ENCODE results near the gene KRTCAP2. TPM values are rescaled to one million over a fixed set of nuclear protein-coding genes. Genes with fewer than 3 reads are reported as not detected.

The KRTCAP2 gene
- total RNA-seq, 2 donors from 2014 or later, result 149 to 223 TPM

GRCh38 chr1:155134880-155135414, 38.2 kb downstream of the KRTCAP2 start:
- Mint-ChIP-seq H3K36me3 (peaks cover 4% of the 10 kb centered on the region), H3K4me3 (peak overlapping the region; percentile 100), H3K27me3 (peaks cover 0 to 3% of the 10 kb centered on the region in 2 donors), H3K4me1 (ENCODE audit: low read depth in 2 of 2) (peaks cover 35% of the 10 kb centered on the region in 2 donors), H3K27ac (peak overlapping the region; percentile 97 to 98), H3K9me3 (no peaks in the 10 kb centered on the region)
- ATAC-seq (peak; percentile 34 to 46), DNase-seq (ENCODE audit: low spot score) (peak; percentile 71)

- Mint-ChIP-seq H3K36me3 (peaks cover 4% of the 10 kb centered on the region), H3K4me1 (ENCODE audit: low read depth in 2 of 2) (peaks cover 35% of the 10 kb centered on the region in 2 donors), H3K27me3 (peaks cover 5 to 7% of the 10 kb centered on the region in 2 donors), H3K4me3 (peak overlapping the region; percentile 100), H3K27ac (peak overlapping the region in 1 of 2 donors; percentile 97), H3K9me3 (no peaks in the 10 kb centered on the region)
- DNase-seq (ENCODE audit: low spot score) (no peak), ATAC-seq (no peak)
Observed at GRCh38 chr1:155134322-155134721, 38.8 kb downstream of the KRTCAP2 start.

GRCh38 chr1:155133799-155134281, 39.3 kb downstream of the KRTCAP2 start:
- Mint-ChIP-seq H3K4me1 (ENCODE audit: low read depth in 2 of 2) (peaks cover 35 to 37% of the 10 kb centered on the region in 2 donors), H3K27me3 (peaks cover 6 to 7% of the 10 kb centered on the region in 2 donors), H3K4me3 (peak overlapping the region; percentile 100), H3K36me3 (peaks cover 4% of the 10 kb centered on the region), H3K9me3 (no peaks in the 10 kb centered on the region), H3K27ac (peak overlapping the region in 1 of 2 donors; percentile 97)
- ATAC-seq, result no peak
- DNase-seq (ENCODE audit: low spot score), result no peak

GRCh38 chr1:155131856-155132255, 41.2 kb downstream of the KRTCAP2 start:
- no peaks in the 10 kb centered on the region for H3K9me3 Mint-ChIP-seq
- no peaks in the 10 kb centered on the region for H3K36me3 Mint-ChIP-seq
- ATAC-seq, result no peak
- peaks cover 35% of the 10 kb centered on the region in 2 donors for H3K4me1 Mint-ChIP-seq (ENCODE audit: low read depth in 2 of 2)
- peaks cover 16 to 19% of the 10 kb centered on the region in 2 donors for H3K27me3 Mint-ChIP-seq
- DNase-seq (ENCODE audit: low spot score), result no peak
- H3K27ac Mint-ChIP-seq, result peak overlapping the region in 1 of 2 donors; percentile 7
- no peak overlapping the region for H3K4me3 Mint-ChIP-seq

- no peak for ATAC-seq
- H3K4me1 Mint-ChIP-seq (ENCODE audit: low read depth in 2 of 2), result peaks cover 36 to 37% of the 10 kb centered on the region in 2 donors
- no peaks in the 10 kb centered on the region for H3K9me3 Mint-ChIP-seq
- no peaks in the 10 kb centered on the region for H3K36me3 Mint-ChIP-seq
- DNase-seq (ENCODE audit: low spot score), result no peak
- no peak overlapping the region for H3K4me3 Mint-ChIP-seq
- H3K27ac Mint-ChIP-seq, result peak overlapping the region in 1 of 2 donors; percentile 7
- H3K27me3 Mint-ChIP-seq, result peaks cover 18 to 23% of the 10 kb centered on the region in 2 donors
Observed at GRCh38 chr1:155131285-155131684, 41.8 kb downstream of the KRTCAP2 start.

- Mint-ChIP-seq H3K27ac (no peak overlapping the region), H3K4me1 (ENCODE audit: low read depth in 2 of 2) (peaks cover 29 to 31% of the 10 kb centered on the region in 2 donors), H3K36me3 (no peaks in the 10 kb centered on the region), H3K27me3 (peaks cover 21 to 23% of the 10 kb centered on the region in 2 donors), H3K4me3 (no peak overlapping the region), H3K9me3 (no peaks in the 10 kb centered on the region)
- ATAC-seq (no peak), DNase-seq (ENCODE audit: low spot score) (no peak)
Observed at GRCh38 chr1:155130272-155131006, 42.7 kb downstream of the KRTCAP2 start.

- Mint-ChIP-seq H3K27ac (peak overlapping the region in 1 of 2 donors; percentile 12), H3K27me3 (peaks cover 21 to 23% of the 10 kb centered on the region in 2 donors), H3K4me3 (peak overlapping the region; percentile 90), H3K36me3 (no peaks in the 10 kb centered on the region), H3K4me1 (ENCODE audit: low read depth in 2 of 2) (peaks cover 22% of the 10 kb centered on the region in 2 donors), H3K9me3 (no peaks in the 10 kb centered on the region)
- no peak for ATAC-seq
- no peak for DNase-seq (ENCODE audit: low spot score)
Observed at GRCh38 chr1:155128755-155129473, 44.2 kb downstream of the KRTCAP2 start.

GRCh38 chr1:155127967-155128754, 44.9 kb downstream of the KRTCAP2 start:
- H3K4me1 Mint-ChIP-seq (ENCODE audit: low read depth in 2 of 2), result peaks cover 22% of the 10 kb centered on the region in 2 donors
- ATAC-seq (no peak), DNase-seq (ENCODE audit: low spot score) (no peak)
- no peaks in the 10 kb centered on the region for H3K36me3 Mint-ChIP-seq
- peak overlapping the region in 1 of 2 donors; percentile 12 for H3K27ac Mint-ChIP-seq
- H3K27me3 Mint-ChIP-seq, result peaks cover 21 to 23% of the 10 kb centered on the region in 2 donors
- no peaks in the 10 kb centered on the region for H3K9me3 Mint-ChIP-seq
- H3K4me3 Mint-ChIP-seq, result peak overlapping the region; percentile 90

GRCh38 chr1:155127105-155127966, 45.8 kb downstream of the KRTCAP2 start, which contains the start of gene EFNA1:
TSS of gene EFNA1 (plus strand) at chr1:155127876. CDS start at chr1:155127978, 102 bp downstream.
- Mint-ChIP-seq H3K27ac (peak within 1 kb of the TSS in 1 of 2 donors; percentile 12), H3K4me1 (ENCODE audit: low read depth in 2 of 2) (peaks cover 22% of the 10 kb centered on the region in 2 donors), H3K9me3 (no peaks in the 10 kb centered on the region), H3K36me3 (no peaks in the 10 kb centered on the region), H3K4me3 (peak within 1 kb of the TSS; percentile 90), H3K27me3 (peaks cover 21 to 23% of the 10 kb centered on the region in 2 donors)
- ATAC-seq, result peak; percentile 66 to 77
- DNase-seq (ENCODE audit: low spot score), result no peak

- Mint-ChIP-seq H3K27me3 (peaks cover 21 to 23% of the 10 kb centered on the region in 2 donors), H3K9me3 (no peaks in the 10 kb centered on the region), H3K27ac (no peak overlapping the region), H3K36me3 (no peaks in the 10 kb centered on the region), H3K4me1 (ENCODE audit: low read depth in 2 of 2) (peaks cover 22% of the 10 kb centered on the region in 2 donors), H3K4me3 (peak overlapping the region; percentile 90)
- no peak for DNase-seq (ENCODE audit: low spot score)
- ATAC-seq, result peak; percentile 66 to 79
Observed at GRCh38 chr1:155126556-155127104, 46.5 kb downstream of the KRTCAP2 start.

- H3K27ac Mint-ChIP-seq, result no peak overlapping the region
- peaks cover 22% of the 10 kb centered on the region in 2 donors for H3K4me1 Mint-ChIP-seq (ENCODE audit: low read depth in 2 of 2)
- no peaks in the 10 kb centered on the region for H3K36me3 Mint-ChIP-seq
- no peak for ATAC-seq
- H3K4me3 Mint-ChIP-seq, result no peak overlapping the region
- DNase-seq (ENCODE audit: low spot score), result no peak
- H3K9me3 Mint-ChIP-seq, result no peaks in the 10 kb centered on the region
- peaks cover 23 to 24% of the 10 kb centered on the region in 2 donors for H3K27me3 Mint-ChIP-seq
Observed at GRCh38 chr1:155125946-155126555, 47.1 kb downstream of the KRTCAP2 start.

- H3K4me1 Mint-ChIP-seq (ENCODE audit: low read depth in 2 of 2), result peaks cover 22% of the 10 kb centered on the region in 2 donors
- H3K36me3 Mint-ChIP-seq, result no peaks in the 10 kb centered on the region
- DNase-seq (ENCODE audit: low spot score) (no peak), ATAC-seq (no peak)
- H3K4me3 Mint-ChIP-seq, result no peak overlapping the region
- peaks cover 23% of the 10 kb centered on the region in 2 donors for H3K27me3 Mint-ChIP-seq
- no peak overlapping the region for H3K27ac Mint-ChIP-seq
- no peaks in the 10 kb centered on the region for H3K9me3 Mint-ChIP-seq
Observed at GRCh38 chr1:155125511-155125945, 47.6 kb downstream of the KRTCAP2 start.
